GM12878 (cell line): ENCODE data around the gene CLEC4E. TPM values are rescaled to one million over a fixed set of nuclear protein-coding genes. Genes with fewer than 3 reads are reported as not detected.

Source experiments
- BACH1 ChIP-seq: fragments of 450-650 bp; IDR thresholded peaks from 2 replicates; pipeline ENCODE4 v1.6.1; 2017; ENCODE audit warnings: mild to moderate bottlenecking, borderline replicate concordance
- BHLHE40 ChIP-seq, 2 experiments: fragments of 450-650 bp in 1 of 2; IDR thresholded peaks; 2 replicates each; pipeline ENCODE4 v1.6.1; 2011 to 2017; ENCODE audit warnings: low read depth in 2 of 2, borderline replicate concordance in 1 of 2, improper control_type of control experiment in 1 of 2, low read length in 1 of 2, mild to moderate bottlenecking in 1 of 2
- EGR1 ChIP-seq, 2 experiments: IDR thresholded peaks; 1 replicate in 1 of 2; 2 replicates in 1 of 2; pipeline ENCODE4 v1.6.1; 2011 to 2012; ENCODE audit warnings: low read depth in 2 of 2, low read length in 2 of 2, borderline replicate concordance in 1 of 2, mild to moderate bottlenecking in 1 of 2, moderate library complexity in 1 of 2
- EP300 ChIP-seq, 2 experiments: fragments of 150-350 bp in 1 of 2; IDR thresholded peaks; 2 replicates each; pipeline ENCODE4 v1.6.1; 2011 to 2012; ENCODE audit warnings: low read depth in 2 of 2, low read length in 2 of 2, borderline replicate concordance in 1 of 2, improper control_type of control experiment in 1 of 2, inconsistent platforms in 1 of 2; ENCODE audit not compliant: control insufficient read depth in 1 of 2
- EZH2 ChIP-seq: IDR thresholded peaks from 2 replicates; pipeline ENCODE4 v1.6.1; 2012; ENCODE audit warnings: low read depth, mild to moderate bottlenecking, control low read depth, inconsistent platforms, low read length, borderline replicate concordance; ENCODE audit not compliant: control insufficient read depth
- HDGF ChIP-seq: fragments of 450-650 bp; IDR thresholded peaks from 2 replicates; pipeline ENCODE4 v1.6.1; 2016; ENCODE audit warnings: antibody characterized with exemption
- MTA2 ChIP-seq: fragments of 450-650 bp; IDR thresholded peaks from 2 replicates; pipeline ENCODE4 v1.6.1; 2016; ENCODE audit warnings: low read depth, mild to moderate bottlenecking, moderate library complexity
- MYC ChIP-seq: IDR thresholded peaks from 2 replicates; pipeline ENCODE4 v1.6.1; 2011; ENCODE audit warnings: mild to moderate bottlenecking, low read length, moderate library complexity, inconsistent platforms; ENCODE audit not compliant: insufficient read depth, insufficient replicate concordance, insufficient read length, severe bottlenecking
- NBN ChIP-seq: fragments of 450-650 bp; IDR thresholded peaks from 2 replicates; pipeline ENCODE4 v1.6.1; 2016
- NFIC ChIP-seq: IDR thresholded peaks from 2 replicates; pipeline ENCODE4 v1.6.1; 2012; ENCODE audit warnings: low read depth, mild to moderate bottlenecking, inconsistent platforms, low read length, moderate library complexity
- NFYA ChIP-seq: IDR thresholded peaks from 2 replicates; pipeline ENCODE4 v1.6.1; 2011; ENCODE audit warnings: low read depth, mild to moderate bottlenecking, low read length, improper control_type of control experiment, borderline replicate concordance
- PAX5 ChIP-seq: IDR thresholded peaks from 2 replicates; pipeline ENCODE4 v1.6.1; 2011; ENCODE audit warnings: low read depth, low read length, borderline replicate concordance
- POLR2AphosphoS5 ChIP-seq: IDR thresholded peaks from 2 replicates; pipeline ENCODE4 v1.6.1; 2011; ENCODE audit warnings: mild to moderate bottlenecking, low read length, inconsistent platforms
- SREBF2 ChIP-seq: IDR thresholded peaks from 2 replicates; pipeline ENCODE4 v1.6.1; 2012; ENCODE audit warnings: mild to moderate bottlenecking, low read length
- TBL1XR1 ChIP-seq: IDR thresholded peaks from 2 replicates; pipeline ENCODE4 v1.6.1; 2012; ENCODE audit warnings: low read depth, low read length, improper control_type of control experiment
- ZNF217 ChIP-seq: fragments of 450-650 bp; IDR thresholded peaks from 2 replicates; pipeline ENCODE4 v1.6.1; 2017; ENCODE audit warnings: antibody characterized with exemption, mild to moderate bottlenecking
- polyA plus RNA-seq, 11 experiments: library from polyadenylated mRNA; depleted of rRNA in 4 of 11; unstranded in 6 of 11; stranded (reverse) in 5 of 11; fragments of >200 nt; fragmentation: Nextera tagmentation in 4 of 11; fragmentation: Illumina TruSeq in 1 of 11; extraction: Ambion mirVana in 4 of 11; extraction: Trizol in 1 of 11; gene quantifications; 1 replicate in 1 of 11; 2 replicates in 10 of 11; pipeline versions ENCODE4 v1.2.1 to v1.2.3, GENCODE V29; 2011 to 2016; ENCODE audit warnings: inconsistent platforms in 2 of 11, missing spikeins in 2 of 11, low read depth in 1 of 11
- total RNA-seq, 4 experiments: library from RNA; depleted of rRNA in 3 of 4; stranded (reverse); fragments of >200 nt in 3 of 4; fragmentation: Illumina TruSeq in 1 of 4; extraction: Trizol in 1 of 4; gene quantifications; 2 replicates each; pipeline versions ENCODE4 v1.2.1 to v1.2.3, GENCODE V29; 2013 to 2021
- TF ChIP-seq, protein P1 (sequence below): fragments of 450-650 bp; IDR thresholded peaks from 2 replicates; pipeline ENCODE4 v1.6.1; 2016; ENCODE audit warnings: mild to moderate bottlenecking, moderate library complexity, borderline replicate concordance
- TF ChIP-seq, protein P2 (sequence below): fragments of 450-650 bp; formaldehyde crosslinking; IDR thresholded peaks from 2 replicates; pipeline ENCODE4 v1.5.0; 2022; ENCODE audit warnings: mild to moderate bottlenecking, missing genetic modification characterization
- TF ChIP-seq, protein P3 (sequence below): fragments of 150-350 bp; IDR thresholded peaks from 2 replicates; pipeline ENCODE4 v1.6.1; 2016; ENCODE audit warnings: low read depth, low read length

Gene CLEC4E
- total and polyA plus RNA-seq, 10 of the 15 experiments (the other 5 are each of a cell fraction or from before 2014, with no cell fraction given), result not detected

DNA sequence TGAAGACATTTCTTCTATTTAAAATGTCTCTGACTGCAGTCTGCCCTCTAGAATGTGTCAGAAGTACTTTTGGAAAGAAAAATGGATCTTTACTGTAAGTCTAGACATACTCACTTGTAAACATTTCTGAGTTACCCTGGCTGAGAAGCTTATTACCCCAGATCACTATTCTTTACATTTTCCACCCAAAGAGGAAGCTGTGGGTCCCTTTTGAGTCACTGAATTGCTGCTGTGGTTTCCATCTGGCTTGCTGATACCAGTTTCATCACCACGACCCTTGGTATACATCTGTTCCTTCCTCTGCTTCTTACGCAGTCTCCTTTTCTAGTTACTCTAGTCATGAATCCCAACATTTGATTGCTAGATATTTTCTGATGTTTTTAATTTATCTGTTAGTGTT lies 47.6 kb downstream of the CLEC4E start (continued):
- TF ChIP-seq, protein P1, sequence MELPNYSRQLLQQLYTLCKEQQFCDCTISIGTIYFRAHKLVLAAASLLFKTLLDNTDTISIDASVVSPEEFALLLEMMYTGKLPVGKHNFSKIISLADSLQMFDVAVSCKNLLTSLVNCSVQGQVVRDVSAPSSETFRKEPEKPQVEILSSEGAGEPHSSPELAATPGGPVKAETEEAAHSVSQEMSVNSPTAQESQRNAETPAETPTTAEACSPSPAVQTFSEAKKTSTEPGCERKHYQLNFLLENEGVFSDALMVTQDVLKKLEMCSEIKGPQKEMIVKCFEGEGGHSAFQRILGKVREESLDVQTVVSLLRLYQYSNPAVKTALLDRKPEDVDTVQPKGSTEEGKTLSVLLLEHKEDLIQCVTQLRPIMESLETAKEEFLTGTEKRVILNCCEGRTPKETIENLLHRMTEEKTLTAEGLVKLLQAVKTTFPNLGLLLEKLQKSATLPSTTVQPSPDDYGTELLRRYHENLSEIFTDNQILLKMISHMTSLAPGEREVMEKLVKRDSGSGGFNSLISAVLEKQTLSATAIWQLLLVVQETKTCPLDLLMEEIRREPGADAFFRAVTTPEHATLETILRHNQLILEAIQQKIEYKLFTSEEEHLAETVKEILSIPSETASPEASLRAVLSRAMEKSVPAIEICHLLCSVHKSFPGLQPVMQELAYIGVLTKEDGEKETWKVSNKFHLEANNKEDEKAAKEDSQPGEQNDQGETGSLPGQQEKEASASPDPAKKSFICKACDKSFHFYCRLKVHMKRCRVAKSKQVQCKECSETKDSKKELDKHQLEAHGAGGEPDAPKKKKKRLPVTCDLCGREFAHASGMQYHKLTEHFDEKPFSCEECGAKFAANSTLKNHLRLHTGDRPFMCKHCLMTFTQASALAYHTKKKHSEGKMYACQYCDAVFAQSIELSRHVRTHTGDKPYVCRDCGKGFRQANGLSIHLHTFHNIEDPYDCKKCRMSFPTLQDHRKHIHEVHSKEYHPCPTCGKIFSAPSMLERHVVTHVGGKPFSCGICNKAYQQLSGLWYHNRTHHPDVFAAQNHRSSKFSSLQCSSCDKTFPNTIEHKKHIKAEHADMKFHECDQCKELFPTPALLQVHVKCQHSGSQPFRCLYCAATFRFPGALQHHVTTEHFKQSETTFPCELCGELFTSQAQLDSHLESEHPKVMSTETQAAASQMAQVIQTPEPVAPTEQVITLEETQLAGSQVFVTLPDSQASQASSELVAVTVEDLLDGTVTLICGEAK, result no peak
- TF ChIP-seq NFIC (peak; percentile 56), NFYA (no peak), POLR2AphosphoS5 (no peak), NBN (no peak), TBL1XR1 (no peak), MTA2 (peak; percentile 79), MYC (no peak), HDGF (no peak), PAX5 (no peak), BHLHE40 (IDR thresholded peaks at IDR 0.05; ENCODE audit: borderline replicate concordance in 1 of 2, low read depth in 2 of 2, low read length in 1 of 2) (no peak), BACH1 (no peak), EP300 (IDR thresholded peaks at IDR 0.05; ENCODE audit: borderline replicate concordance in 1 of 2, control insufficient read depth in 1 of 2, low read depth in 2 of 2, low read length in 2 of 2) (peak in 1 of 2 experiments; percentile 72; a peak in 1 of 4 replicates), SREBF2 (no peak), EGR1 (IDR thresholded peaks at IDR 0.05; ENCODE audit: borderline replicate concordance in 1 of 2, low read depth in 2 of 2, low read length in 2 of 2) (no peak), EZH2 (no peak), ZNF217 (no peak)
- TF ChIP-seq, protein P2, sequence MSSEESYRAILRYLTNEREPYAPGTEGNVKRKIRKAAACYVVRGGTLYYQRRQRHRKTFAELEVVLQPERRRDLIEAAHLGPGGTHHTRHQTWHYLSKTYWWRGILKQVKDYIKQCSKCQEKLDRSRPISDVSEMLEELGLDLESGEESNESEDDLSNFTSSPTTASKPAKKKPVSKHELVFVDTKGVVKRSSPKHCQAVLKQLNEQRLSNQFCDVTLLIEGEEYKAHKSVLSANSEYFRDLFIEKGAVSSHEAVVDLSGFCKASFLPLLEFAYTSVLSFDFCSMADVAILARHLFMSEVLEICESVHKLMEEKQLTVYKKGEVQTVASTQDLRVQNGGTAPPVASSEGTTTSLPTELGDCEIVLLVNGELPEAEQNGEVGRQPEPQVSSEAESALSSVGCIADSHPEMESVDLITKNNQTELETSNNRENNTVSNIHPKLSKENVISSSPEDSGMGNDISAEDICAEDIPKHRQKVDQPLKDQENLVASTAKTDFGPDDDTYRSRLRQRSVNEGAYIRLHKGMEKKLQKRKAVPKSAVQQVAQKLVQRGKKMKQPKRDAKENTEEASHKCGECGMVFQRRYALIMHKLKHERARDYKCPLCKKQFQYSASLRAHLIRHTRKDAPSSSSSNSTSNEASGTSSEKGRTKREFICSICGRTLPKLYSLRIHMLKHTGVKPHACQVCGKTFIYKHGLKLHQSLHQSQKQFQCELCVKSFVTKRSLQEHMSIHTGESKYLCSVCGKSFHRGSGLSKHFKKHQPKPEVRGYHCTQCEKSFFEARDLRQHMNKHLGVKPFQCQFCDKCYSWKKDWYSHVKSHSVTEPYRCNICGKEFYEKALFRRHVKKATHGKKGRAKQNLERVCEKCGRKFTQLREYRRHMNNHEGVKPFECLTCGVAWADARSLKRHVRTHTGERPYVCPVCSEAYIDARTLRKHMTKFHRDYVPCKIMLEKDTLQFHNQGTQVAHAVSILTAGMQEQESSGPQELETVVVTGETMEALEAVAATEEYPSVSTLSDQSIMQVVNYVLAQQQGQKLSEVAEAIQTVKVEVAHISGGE (CRISPR knock-in tag), result no peak
- TF ChIP-seq, protein P3, sequence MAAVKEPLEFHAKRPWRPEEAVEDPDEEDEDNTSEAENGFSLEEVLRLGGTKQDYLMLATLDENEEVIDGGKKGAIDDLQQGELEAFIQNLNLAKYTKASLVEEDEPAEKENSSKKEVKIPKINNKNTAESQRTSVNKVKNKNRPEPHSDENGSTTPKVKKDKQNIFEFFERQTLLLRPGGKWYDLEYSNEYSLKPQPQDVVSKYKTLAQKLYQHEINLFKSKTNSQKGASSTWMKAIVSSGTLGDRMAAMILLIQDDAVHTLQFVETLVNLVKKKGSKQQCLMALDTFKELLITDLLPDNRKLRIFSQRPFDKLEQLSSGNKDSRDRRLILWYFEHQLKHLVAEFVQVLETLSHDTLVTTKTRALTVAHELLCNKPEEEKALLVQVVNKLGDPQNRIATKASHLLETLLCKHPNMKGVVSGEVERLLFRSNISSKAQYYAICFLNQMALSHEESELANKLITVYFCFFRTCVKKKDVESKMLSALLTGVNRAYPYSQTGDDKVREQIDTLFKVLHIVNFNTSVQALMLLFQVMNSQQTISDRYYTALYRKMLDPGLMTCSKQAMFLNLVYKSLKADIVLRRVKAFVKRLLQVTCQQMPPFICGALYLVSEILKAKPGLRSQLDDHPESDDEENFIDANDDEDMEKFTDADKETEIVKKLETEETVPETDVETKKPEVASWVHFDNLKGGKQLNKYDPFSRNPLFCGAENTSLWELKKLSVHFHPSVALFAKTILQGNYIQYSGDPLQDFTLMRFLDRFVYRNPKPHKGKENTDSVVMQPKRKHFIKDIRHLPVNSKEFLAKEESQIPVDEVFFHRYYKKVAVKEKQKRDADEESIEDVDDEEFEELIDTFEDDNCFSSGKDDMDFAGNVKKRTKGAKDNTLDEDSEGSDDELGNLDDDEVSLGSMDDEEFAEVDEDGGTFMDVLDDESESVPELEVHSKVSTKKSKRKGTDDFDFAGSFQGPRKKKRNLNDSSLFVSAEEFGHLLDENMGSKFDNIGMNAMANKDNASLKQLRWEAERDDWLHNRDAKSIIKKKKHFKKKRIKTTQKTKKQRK, result no peak
